Adrenal gland (tissue), 12 donors: ENCODE results near the gene MS4A3. TPM values are rescaled to one million over a fixed set of nuclear protein-coding genes. Genes with fewer than 3 reads are reported as not detected.

Source experiments
- DNase-seq, 7 donors: peaks; one replicate each; pipeline ENCODE4 v3.0.0-alpha.2; 2019 to 2020
- H3K27ac ChIP-seq, 5 donors: fragments of 200-600 bp; sonication (generic) in 4 of 5; 1 replicate in 3 of 5; 2 replicates in 2 of 5; pipeline versions ENCODE4 v1.5.1 to v1.8.0; 2016 to 2020; ENCODE audit warnings: mild to moderate bottlenecking in 1 of 5
- H3K27me3 ChIP-seq: fragments of 200-600 bp; 2 replicates; pipeline ENCODE4 v1.8.0; 2021
- H3K36me3 ChIP-seq, 2 donors: fragments of 200-600 bp; replicated peaks in 1 of 2; 1 replicate in 1 of 2; 2 replicates in 1 of 2; pipeline versions ENCODE4 v1.5.1 to v1.8.0; 2018 to 2022
- H3K4me1 ChIP-seq, 2 donors: fragments of 200-600 bp; replicated peaks in 1 of 2; 1 replicate in 1 of 2; 2 replicates in 1 of 2; pipeline versions ENCODE4 v1.5.1 to v1.8.0; 2018 to 2021
- H3K4me3 ChIP-seq, 4 donors: fragments of 200-600 bp; sonication (generic) in 3 of 4; one replicate each; pipeline ENCODE4 v1.5.1; 2016 to 2018
- H3K9me3 ChIP-seq, 3 donors: fragments of 200-600 bp; sonication (generic) in 1 of 3; replicated peaks in 1 of 3; 1 replicate in 2 of 3; 2 replicates in 1 of 3; pipeline versions ENCODE4 v1.5.1 to v1.8.0; 2016 to 2021
- POLR2A ChIP-seq, 2 donors: fragments of 450-650 bp; IDR thresholded peaks; one replicate each; pipeline ENCODE4 v1.6.1; 2017; ENCODE audit warnings: antibody characterized with exemption in 2 of 2, mild to moderate bottlenecking in 2 of 2, moderate library complexity in 1 of 2
- WGBS, 4 donors: extraction: QIAGEN DNeasy Blood & Tissue Kit in 2 of 4; methylation state at CpG; one replicate each; pipeline versions ENCODE4 v1.1.5 to v1.1.7; 2013 to 2017; 5-methylcytosine and 5-hydroxymethylcytosine counted together
- intact Hi-C, 2 donors: fragments of 100-400 bp; cut with DNase I; formaldehyde crosslinking; loops; one replicate each; pipeline versions ENCODE4 v1.14.1 to v1.15.0; 2022 to 2023
- polyA plus RNA-seq, 3 donors: library from polyadenylated mRNA; stranded (reverse); fragments of 200-250 nt in 2 of 3; fragments of 350-450 nt in 1 of 3; fragmentation: Illumina TruSeq in 1 of 3; extraction: RNeasy Lipid Tissue Mini Kit (QIAGEN cat#74804) in 1 of 3; gene quantifications; one replicate each; pipeline ENCODE4 v1.2.3, GENCODE V29; 2013 to 2014
- total RNA-seq, 9 donors: library from RNA; depleted of rRNA in 4 of 9; stranded (reverse); fragments of >200 nt in 4 of 9; fragments of 120-200 nt in 1 of 9; fragmentation: NEBNext Ultra II Directional in 1 of 9; extraction: Animal tissue kit (Norgen Biotek cat#: 25700) in 1 of 9; gene quantifications; one replicate each; pipeline versions ENCODE4 v1.1.0 to v1.2.4, GENCODE V29; 2013 to 2023
- TF ChIP-seq, protein P1 (sequence below), 6 experiments: fragments of 450-650 bp in 4 of 6; fragments of 200-600 bp in 2 of 6; sonication (generic) in 1 of 6; IDR thresholded peaks; 1 replicate in 5 of 6; 2 replicates in 1 of 6; pipeline versions ENCODE4 v1.5.1 to v1.8.0; 2016 to 2021; ENCODE audit warnings: antibody characterized with exemption in 6 of 6, mild to moderate bottlenecking in 2 of 6, moderate library complexity in 1 of 6
- donor health status: healthy with polysubstance abuse.
- donor health status: Bipolar disorder and iron deficiency.
- donor health status: DM: yes; HTN: yes; CAD: no.
- donor health status: DM: no; HTN: no; CAD: no.
- donor health status: DM: no; HTN: no; CAD: no.
- donor health status: DM: yes; HTN: yes; CAD: no.

Gene MS4A3
- total and polyA plus RNA-seq, 12 donors, result 0.22 TPM; not detected in 11

DNA sequence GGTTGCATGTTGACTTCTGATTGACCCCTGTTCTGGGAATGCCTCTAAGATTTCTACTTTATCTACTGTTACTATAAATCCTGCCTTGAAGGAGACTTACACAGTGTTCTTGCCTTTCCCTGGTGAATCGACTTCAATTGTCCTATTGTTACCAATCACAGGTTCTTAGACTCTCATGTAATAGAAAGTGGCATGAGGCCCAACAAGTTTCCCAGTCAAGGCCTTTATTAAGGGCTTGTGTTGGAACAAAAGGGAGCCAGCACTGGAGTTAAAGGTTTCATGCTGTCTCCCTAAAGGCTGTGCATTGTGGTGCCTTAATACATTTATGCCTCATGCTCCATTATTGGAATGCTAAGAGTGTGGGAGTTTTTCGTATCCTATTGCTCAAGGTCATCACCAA lies 55.3 kb downstream of the MS4A3 start:
- Histone ChIP-seq H3K9me3 (no peaks in the 10 kb centered on the region), H3K27ac (no peak overlapping the region), H3K27me3 (no peaks in the 10 kb centered on the region), H3K4me3 (no peak overlapping the region), H3K4me1 (no peaks in the 10 kb centered on the region), H3K36me3 (no peaks in the 10 kb centered on the region)
- TF ChIP-seq, protein P1, sequence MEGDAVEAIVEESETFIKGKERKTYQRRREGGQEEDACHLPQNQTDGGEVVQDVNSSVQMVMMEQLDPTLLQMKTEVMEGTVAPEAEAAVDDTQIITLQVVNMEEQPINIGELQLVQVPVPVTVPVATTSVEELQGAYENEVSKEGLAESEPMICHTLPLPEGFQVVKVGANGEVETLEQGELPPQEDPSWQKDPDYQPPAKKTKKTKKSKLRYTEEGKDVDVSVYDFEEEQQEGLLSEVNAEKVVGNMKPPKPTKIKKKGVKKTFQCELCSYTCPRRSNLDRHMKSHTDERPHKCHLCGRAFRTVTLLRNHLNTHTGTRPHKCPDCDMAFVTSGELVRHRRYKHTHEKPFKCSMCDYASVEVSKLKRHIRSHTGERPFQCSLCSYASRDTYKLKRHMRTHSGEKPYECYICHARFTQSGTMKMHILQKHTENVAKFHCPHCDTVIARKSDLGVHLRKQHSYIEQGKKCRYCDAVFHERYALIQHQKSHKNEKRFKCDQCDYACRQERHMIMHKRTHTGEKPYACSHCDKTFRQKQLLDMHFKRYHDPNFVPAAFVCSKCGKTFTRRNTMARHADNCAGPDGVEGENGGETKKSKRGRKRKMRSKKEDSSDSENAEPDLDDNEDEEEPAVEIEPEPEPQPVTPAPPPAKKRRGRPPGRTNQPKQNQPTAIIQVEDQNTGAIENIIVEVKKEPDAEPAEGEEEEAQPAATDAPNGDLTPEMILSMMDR (IDR thresholded peaks at IDR 0.05), result no peak
- TF ChIP-seq POLR2A (IDR thresholded peaks at IDR 0.05), result no peak
- intact Hi-C loops, result no loop called here
- no peak for DNase-seq
- 43 to 51% (median 51%) methylated on average over 2 of the region's 2 CpGs for WGBS, 4 donors

DNA sequence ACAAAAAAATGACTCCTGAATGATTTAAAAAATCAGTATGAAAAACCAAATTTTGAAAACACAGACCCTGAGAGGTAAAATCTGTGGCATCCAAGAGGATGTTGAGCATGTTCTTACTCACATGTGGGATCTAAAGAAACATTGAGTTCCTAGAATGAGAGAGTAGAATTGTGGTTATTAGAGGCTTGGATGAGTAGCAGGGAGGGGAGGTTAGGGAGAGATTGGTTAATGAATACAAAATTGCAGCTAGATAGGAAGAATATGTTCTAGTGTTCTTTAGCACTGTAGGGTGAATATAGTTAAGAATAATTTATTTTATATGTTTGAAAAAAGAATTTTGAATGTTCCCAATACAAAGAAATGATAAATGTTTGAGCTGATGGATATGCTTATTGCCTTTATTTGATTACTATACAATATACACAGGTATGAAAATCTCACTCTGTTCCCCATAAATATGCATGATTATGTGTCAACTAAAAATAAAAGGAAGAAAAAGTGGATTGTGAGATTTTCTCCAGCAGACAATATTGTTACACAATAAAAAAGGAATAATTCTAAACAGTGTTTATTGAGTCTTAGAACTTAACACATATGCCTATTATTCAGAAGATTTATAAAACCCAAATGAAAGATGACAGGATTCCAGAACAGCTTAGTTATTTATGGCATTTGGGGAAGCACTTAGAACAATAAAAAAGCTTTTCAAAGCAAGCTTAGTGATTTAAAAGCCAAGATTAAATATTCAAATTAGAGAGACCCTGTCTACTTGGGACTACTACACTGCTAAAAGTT lies 60.7 kb downstream of the MS4A3 start:
- Histone ChIP-seq H3K27me3 (no peaks in the 10 kb centered on the region), H3K9me3 (no peaks in the 10 kb centered on the region), H3K4me3 (no peak overlapping the region), H3K4me1 (no peaks in the 10 kb centered on the region), H3K36me3 (no peaks in the 10 kb centered on the region), H3K27ac (no peak overlapping the region)
- no peak for DNase-seq
- intact Hi-C loops, result no loop called here
- TF ChIP-seq, protein P1 (IDR thresholded peaks at IDR 0.05), result no peak
- no peak for TF ChIP-seq POLR2A (IDR thresholded peaks at IDR 0.05)

DNA sequence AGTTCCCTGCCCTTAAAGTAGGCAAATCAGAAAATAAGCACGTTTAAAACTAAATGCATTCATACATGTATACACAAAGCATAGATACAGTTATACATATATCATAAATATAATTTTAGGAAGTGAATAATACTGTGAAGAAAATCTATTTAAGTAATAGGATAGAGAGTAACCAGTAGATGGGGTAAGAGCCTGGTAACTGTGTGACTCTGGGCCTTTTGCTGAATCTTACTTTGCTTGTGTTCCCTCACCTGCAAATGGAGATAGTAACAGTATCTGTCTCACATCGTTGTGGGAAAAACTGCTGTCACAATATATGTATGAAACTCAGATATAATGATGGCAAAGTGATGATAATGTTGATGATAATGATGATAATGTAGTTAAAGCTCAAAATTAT lies 61.9 kb downstream of the MS4A3 start:
- intact Hi-C loops, result no loop called here
- Histone ChIP-seq H3K4me1 (no peaks in the 10 kb centered on the region), H3K9me3 (no peaks in the 10 kb centered on the region), H3K27me3 (no peaks in the 10 kb centered on the region), H3K36me3 (no peaks in the 10 kb centered on the region), H3K4me3 (no peak overlapping the region), H3K27ac (no peak overlapping the region)
- DNase-seq, result no peak
- 53 to 59% (median 55%) methylated on average over 2 of the region's 2 CpGs for WGBS, 4 donors
- TF ChIP-seq POLR2A (IDR thresholded peaks at IDR 0.05), result no peak
- TF ChIP-seq, protein P1 (IDR thresholded peaks at IDR 0.05), result no peak

DNA sequence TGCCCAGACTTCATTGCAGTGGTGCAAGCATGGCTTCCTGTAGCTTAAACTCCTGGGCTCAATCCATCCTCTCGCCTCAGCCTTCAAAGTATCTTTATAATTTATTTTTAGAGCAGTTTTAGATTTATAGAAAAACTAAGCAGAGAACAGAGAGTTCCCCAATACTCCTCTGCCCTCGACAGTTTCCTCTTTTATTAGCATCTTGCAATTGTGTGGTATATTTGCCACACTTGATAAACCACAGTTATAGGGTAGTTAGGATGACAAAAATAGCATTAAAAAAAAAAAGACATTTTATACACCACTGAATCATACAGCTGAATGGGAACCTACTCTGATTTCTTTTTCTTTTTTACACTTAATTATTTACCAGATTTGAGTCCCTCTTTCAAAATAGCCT lies 63.2 kb downstream of the MS4A3 start:
- Histone ChIP-seq H3K36me3 (no peaks in the 10 kb centered on the region), H3K9me3 (no peaks in the 10 kb centered on the region), H3K27me3 (no peaks in the 10 kb centered on the region), H3K4me1 (no peaks in the 10 kb centered on the region), H3K4me3 (no peak overlapping the region), H3K27ac (no peak overlapping the region)
- no peak for DNase-seq
- intact Hi-C loops, result no loop called here
- 70 to 72% (median 71%) methylated on average over 2 of the region's 2 CpGs for WGBS, 4 donors
- TF ChIP-seq, protein P1 (IDR thresholded peaks at IDR 0.05), result no peak
- TF ChIP-seq POLR2A (IDR thresholded peaks at IDR 0.05), result no peak

Other genes starting within 250 kb of the MS4A3 start
- gene MRPL16, start 245.9 kb upstream of the MS4A3 start, total RNA-seq, result 100 to 1,000 TPM in 1 of 9 donors, 10 to 100 TPM in 8; 47.5 to 101 (median 73.8) TPM
- 100 to 1,000 TPM in 2 of 3 donors, 10 to 100 TPM in 1; 61.5 to 143 (median 107) TPM for gene MRPL16, start 245.9 kb upstream of the MS4A3 start, polyA plus RNA-seq
- gene CBLIF, start 211.2 kb upstream of the MS4A3 start, total RNA-seq, result under 1 TPM in 1 of 9 donors, not detected in 8; 0.06 TPM
- gene CBLIF, start 211.2 kb upstream of the MS4A3 start, polyA plus RNA-seq, result not detected
- gene TCN1, start 190.2 kb upstream of the MS4A3 start, total RNA-seq, result under 1 TPM in 2 of 9 donors, not detected in 7; 0.32 to 0.78 TPM
- not detected for gene TCN1, start 190.2 kb upstream of the MS4A3 start, polyA plus RNA-seq
- not detected for gene OOSP3, start 177.9 kb upstream of the MS4A3 start, total RNA-seq
- gene OOSP3, start 177.9 kb upstream of the MS4A3 start, polyA plus RNA-seq, result not detected
- not detected for gene OOSP1, start 118.2 kb upstream of the MS4A3 start, total RNA-seq
- gene OOSP1, start 118.2 kb upstream of the MS4A3 start, polyA plus RNA-seq, result not detected
- gene OOSP4A, start 92.6 kb upstream of the MS4A3 start, total RNA-seq, result not detected
- not detected for gene OOSP4A, start 92.6 kb upstream of the MS4A3 start, polyA plus RNA-seq
- gene OOSP4B, start 39.5 kb upstream of the MS4A3 start, total RNA-seq, result not detected
- gene OOSP4B, start 39.5 kb upstream of the MS4A3 start, polyA plus RNA-seq, result not detected
- not detected for gene OOSP2, start 16.3 kb upstream of the MS4A3 start, total RNA-seq
- not detected for gene OOSP2, start 16.3 kb upstream of the MS4A3 start, polyA plus RNA-seq
- under 1 TPM in 3 of 9 donors, not detected in 6; 0.06 to 0.11 (median 0.06) TPM for gene MS4A2, start 32.0 kb downstream of the MS4A3 start, total RNA-seq
- under 1 TPM in 2 of 3 donors, not detected in 1; 0.03 to 0.16 TPM for gene MS4A2, start 32.0 kb downstream of the MS4A3 start, polyA plus RNA-seq
- gene MS4A6A, start 126.4 kb downstream of the MS4A3 start, total RNA-seq, result 100 to 1,000 TPM in 6 of 9 donors, 10 to 100 TPM in 3; 28.6 to 204 (median 150) TPM
- 100 to 1,000 TPM in 1 of 3 donors, 10 to 100 TPM in 2; 49.7 to 114 (median 57.1) TPM for gene MS4A6A, start 126.4 kb downstream of the MS4A3 start, polyA plus RNA-seq
- 1 to 10 TPM in 6 of 9 donors, under 1 TPM in 2, not detected in 1; 0.94 to 7.2 (median 3.1) TPM for gene MS4A4E, start 186.5 kb downstream of the MS4A3 start, total RNA-seq
- 1 to 10 TPM in 2 of 3 donors, not detected in 1; 1.1 to 2.6 TPM for gene MS4A4E, start 186.5 kb downstream of the MS4A3 start, polyA plus RNA-seq
- 100 to 1,000 TPM in 1 of 9 donors, 10 to 100 TPM in 7, 1 to 10 TPM in 1; 4.0 to 120 (median 65.8) TPM for gene MS4A4A, start 224.0 kb downstream of the MS4A3 start, total RNA-seq
- 10 to 100 TPM; 19.2 to 33.4 (median 21.8) TPM for gene MS4A4A, start 224.0 kb downstream of the MS4A3 start, polyA plus RNA-seq